T-helper 22 cell (primary cell): ENCODE results near the gene TMEM132A.

Source experiments
- DNase-seq: peaks from one replicate; pipeline ENCODE4 v3.0.0-alpha.2; 2020; ENCODE audit warnings: low read depth

Gene TMEM132A

GRCh38 chr11:60923326-60923725, 934 bp upstream of the TMEM132A start:
- DNase-seq: no peak

GRCh38 chr11:60923800-60924109, 505 bp upstream of the TMEM132A start:
- no peak for DNase-seq

GRCh38 chr11:60924906-60925853, 920 bp downstream of the TMEM132A start:
- no peak for DNase-seq

- DNase-seq: no peak
These were observed 1.6 kb downstream of the TMEM132A start for GRCh38 chr11:60925868-60926267.

GRCh38 chr11:60926500-60926899, 2.2 kb downstream of the TMEM132A start:
- no peak for DNase-seq

- DNase-seq: no peak
These were observed 2.9 kb downstream of the TMEM132A start for GRCh38 chr11:60927061-60927592.

- no peak for DNase-seq
These were observed 3.3 kb downstream of the TMEM132A start for GRCh38 chr11:60927600-60927999.

GRCh38 chr11:60928563-60929001, 4.3 kb downstream of the TMEM132A start:
- DNase-seq: no peak

- DNase-seq: no peak
These were observed 5.5 kb downstream of the TMEM132A start for GRCh38 chr11:60929764-60930163.

GRCh38 chr11:60930394-60930793, 6.1 kb downstream of the TMEM132A start:
- DNase-seq: no peak

GRCh38 chr11:60931917-60932316, 7.7 kb downstream of the TMEM132A start:
- DNase-seq: no peak

GRCh38 chr11:60932605-60933356, 8.5 kb downstream of the TMEM132A start:
- DNase-seq: no peak

GRCh38 chr11:60933416-60934123, 9.3 kb downstream of the TMEM132A start:
- no peak for DNase-seq

GRCh38 chr11:60934124-60934789, 10.0 kb downstream of the TMEM132A start:
- no peak for DNase-seq

- DNase-seq: no peak
These were observed 10.7 kb downstream of the TMEM132A start for GRCh38 chr11:60934790-60935605.

- DNase-seq: no peak
These were observed 11.6 kb downstream of the TMEM132A start for GRCh38 chr11:60935676-60936442.

- no peak for DNase-seq
These were observed 12.3 kb downstream of the TMEM132A start for GRCh38 chr11:60936467-60937143.

GRCh38 chr11:60937144-60937527, 12.9 kb downstream of the TMEM132A start:
- no peak for DNase-seq

- DNase-seq: no peak
These were observed 13.6 kb downstream of the TMEM132A start for GRCh38 chr11:60937811-60938210.

GRCh38 chr11:60938500-60938899, 14.2 kb downstream of the TMEM132A start:
- DNase-seq: no peak
